GM10266 (cell line): ENCODE measurements around the gene EPC1.

ENCODE experiments used
- DNase-seq: peaks from one replicate; pipeline ENCODE4 v3.0.0; 2012; ENCODE audit errors: extremely low spot score
- CTCF ChIP-seq: IDR thresholded peaks from 2 replicates; pipeline ENCODE4 v1.5.1; 2012; ENCODE audit warnings: mild to moderate bottlenecking, low read depth; ENCODE audit not compliant: control insufficient read depth, insufficient read depth; ENCODE audit errors: missing control alignments

Gene EPC1

GRCh38 chr10:32307609-32308008, 39.3 kb downstream of the EPC1 start:
- no peak for DNase-seq
- no peak for TF ChIP-seq CTCF

GRCh38 chr10:32299354-32299980, 47.5 kb downstream of the EPC1 start:
- no peak for TF ChIP-seq CTCF
- DNase-seq: no peak

- TF ChIP-seq CTCF: no peak
- DNase-seq: no peak
These were observed 48.7 kb downstream of the EPC1 start for GRCh38 chr10:32298075-32298812.

GRCh38 chr10:32295027-32295426, 51.9 kb downstream of the EPC1 start:
- TF ChIP-seq CTCF: no peak
- DNase-seq: no peak

GRCh38 chr10:32293581-32293980, 53.4 kb downstream of the EPC1 start:
- DNase-seq: no peak
- no peak for TF ChIP-seq CTCF

GRCh38 chr10:32279795-32280194, 67.2 kb downstream of the EPC1 start:
- no peak for TF ChIP-seq CTCF
- no peak for DNase-seq

- no peak for TF ChIP-seq CTCF
- no peak for DNase-seq
These were observed 73.6 kb downstream of the EPC1 start for GRCh38 chr10:32273336-32273735.
